Neutrophil (primary cell): ENCODE results near the gene LIMA1.

Experiments
- H3K27ac ChIP-seq: fragments of 200-600 bp; sonication (generic); 2 replicates; pipeline ENCODE4 v1.5.1; 2016; ENCODE audit warnings: mild to moderate bottlenecking, moderate library complexity
- H3K27me3 ChIP-seq: fragments of 200-600 bp; sonication (generic); 2 replicates; pipeline ENCODE4 v1.6.0; 2016; ENCODE audit warnings: mild to moderate bottlenecking
- H3K36me3 ChIP-seq: fragments of 200-600 bp; sonication (generic); 2 replicates; pipeline ENCODE4 v1.5.1; 2017
- H3K4me1 ChIP-seq, 2 experiments: fragments of 200-600 bp in 1 of 2; sonication (generic) in 1 of 2; 1 replicate in 1 of 2; 2 replicates in 1 of 2; pipeline versions ENCODE4 v1.5.1 to v1.6.1; 2013 to 2016; ENCODE audit warnings: low read depth in 1 of 2, low read length in 1 of 2, mild to moderate bottlenecking in 1 of 2, moderate library complexity in 1 of 2; ENCODE audit not compliant: control insufficient read depth in 1 of 2, insufficient read depth in 1 of 2
- H3K4me3 ChIP-seq, 2 experiments: fragments of 200-600 bp in 1 of 2; sonication (generic) in 1 of 2; 1 replicate in 1 of 2; 2 replicates in 1 of 2; pipeline ENCODE4 v1.5.1; 2013 to 2016; ENCODE audit warnings: low read depth in 1 of 2, low read length in 1 of 2, mild to moderate bottlenecking in 1 of 2, moderate library complexity in 1 of 2
- H3K9me3 ChIP-seq: fragments of 200-600 bp; sonication (generic); 2 replicates; pipeline ENCODE4 v1.5.1; 2016
- TF ChIP-seq, protein P1 (sequence below): fragments of 200-600 bp; sonication (generic); IDR thresholded peaks from 2 replicates; pipeline ENCODE4 v1.5.1; 2016; ENCODE audit warnings: antibody characterized with exemption

The LIMA1 gene

DNA sequence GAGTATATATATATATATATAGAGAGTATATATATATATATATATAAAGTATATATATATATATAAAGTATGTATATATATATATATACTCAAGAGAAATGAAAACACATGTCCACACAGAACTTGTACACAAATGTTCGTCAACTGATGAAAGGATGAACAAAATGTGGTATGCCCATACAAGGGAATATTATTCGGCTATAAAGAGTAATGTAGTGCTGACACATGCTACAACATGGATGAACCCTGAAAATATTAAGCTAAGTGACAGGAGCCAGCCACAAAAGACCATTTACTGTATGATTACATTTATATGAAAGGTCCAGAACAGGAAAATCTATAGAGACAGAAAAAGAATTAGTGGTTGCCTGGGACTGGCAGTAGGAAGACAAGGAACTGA, 19.5 kb downstream of the LIMA1 start:
- Histone ChIP-seq H3K27ac (no peak overlapping the region), H3K27me3 (no peaks in the 10 kb centered on the region), H3K4me3 (no peak overlapping the region), H3K36me3 (no peaks in the 10 kb centered on the region), H3K4me1 (peaks cover 5 to 8% of the 10 kb centered on the region in 2 experiments), H3K9me3 (no peaks in the 10 kb centered on the region)
- TF ChIP-seq, protein P1, sequence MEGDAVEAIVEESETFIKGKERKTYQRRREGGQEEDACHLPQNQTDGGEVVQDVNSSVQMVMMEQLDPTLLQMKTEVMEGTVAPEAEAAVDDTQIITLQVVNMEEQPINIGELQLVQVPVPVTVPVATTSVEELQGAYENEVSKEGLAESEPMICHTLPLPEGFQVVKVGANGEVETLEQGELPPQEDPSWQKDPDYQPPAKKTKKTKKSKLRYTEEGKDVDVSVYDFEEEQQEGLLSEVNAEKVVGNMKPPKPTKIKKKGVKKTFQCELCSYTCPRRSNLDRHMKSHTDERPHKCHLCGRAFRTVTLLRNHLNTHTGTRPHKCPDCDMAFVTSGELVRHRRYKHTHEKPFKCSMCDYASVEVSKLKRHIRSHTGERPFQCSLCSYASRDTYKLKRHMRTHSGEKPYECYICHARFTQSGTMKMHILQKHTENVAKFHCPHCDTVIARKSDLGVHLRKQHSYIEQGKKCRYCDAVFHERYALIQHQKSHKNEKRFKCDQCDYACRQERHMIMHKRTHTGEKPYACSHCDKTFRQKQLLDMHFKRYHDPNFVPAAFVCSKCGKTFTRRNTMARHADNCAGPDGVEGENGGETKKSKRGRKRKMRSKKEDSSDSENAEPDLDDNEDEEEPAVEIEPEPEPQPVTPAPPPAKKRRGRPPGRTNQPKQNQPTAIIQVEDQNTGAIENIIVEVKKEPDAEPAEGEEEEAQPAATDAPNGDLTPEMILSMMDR: no peak

- Histone ChIP-seq H3K27me3 (no peaks in the 10 kb centered on the region), H3K27ac (no peak overlapping the region), H3K4me3 (no peak overlapping the region), H3K4me1 (peaks cover 5 to 8% of the 10 kb centered on the region in 2 experiments), H3K9me3 (no peaks in the 10 kb centered on the region), H3K36me3 (no peaks in the 10 kb centered on the region)
- TF ChIP-seq, protein P1: no peak
Observed at GRCh38 chr12:50261654-50262053, 21.7 kb downstream of the LIMA1 start.

GRCh38 chr12:50258167-50258551, 25.2 kb downstream of the LIMA1 start:
- Histone ChIP-seq H3K4me1 (peaks cover 5 to 8% of the 10 kb centered on the region in 2 experiments), H3K4me3 (no peak overlapping the region), H3K27ac (no peak overlapping the region), H3K9me3 (no peaks in the 10 kb centered on the region), H3K36me3 (no peaks in the 10 kb centered on the region), H3K27me3 (no peaks in the 10 kb centered on the region)
- TF ChIP-seq, protein P1: no peak

DNA sequence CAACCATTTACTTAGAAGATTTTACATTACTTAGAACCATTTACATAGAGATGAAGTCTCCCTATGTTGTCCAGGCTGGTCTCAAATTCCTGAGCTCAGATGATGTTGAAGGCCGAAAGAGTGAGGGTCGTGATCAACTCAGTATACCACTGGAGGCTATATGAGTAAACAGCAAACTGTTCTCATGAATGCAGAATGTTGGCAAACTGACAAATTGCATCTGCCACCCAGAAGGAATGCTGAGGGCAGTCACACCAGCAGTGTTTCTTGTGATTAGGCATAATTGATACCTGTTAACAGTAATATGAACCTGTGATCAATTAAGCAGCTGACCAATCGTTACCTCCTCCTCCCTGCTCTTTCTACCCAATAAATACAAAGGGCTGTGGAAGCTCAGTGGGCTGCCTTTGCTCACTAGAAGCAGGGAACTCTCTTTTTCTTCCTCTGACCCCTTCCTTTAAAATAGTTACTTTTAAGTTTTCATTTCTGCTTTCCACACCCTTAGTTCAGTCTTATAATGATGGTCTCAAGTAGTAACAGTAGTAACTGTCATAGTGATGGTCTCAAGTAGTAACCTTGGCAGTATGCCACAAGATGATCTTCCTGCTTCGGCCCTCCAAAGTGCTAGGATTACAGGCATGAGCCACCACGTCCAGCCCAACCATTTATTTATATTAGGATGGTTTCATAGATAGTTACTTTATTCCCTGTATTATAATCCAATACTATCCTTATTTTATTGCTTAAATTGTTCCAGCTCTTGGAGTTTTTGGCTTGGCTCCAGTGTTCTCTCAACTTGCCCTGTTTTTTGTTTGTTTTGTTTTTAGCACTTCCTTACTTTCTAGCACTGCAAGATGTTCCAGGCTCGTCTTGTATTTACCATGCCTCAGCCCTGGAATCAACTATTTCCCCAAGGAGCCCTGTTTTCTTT, 25.8 kb downstream of the LIMA1 start:
- TF ChIP-seq, protein P1: no peak
- H3K9me3 ChIP-seq: no peaks in the 10 kb centered on the region
- no peaks in the 10 kb centered on the region for H3K36me3 ChIP-seq
- no peaks in the 10 kb centered on the region for H3K27me3 ChIP-seq
- H3K27ac ChIP-seq: no peak overlapping the region
- no peak overlapping the region for H3K4me3 ChIP-seq
- peaks cover 5 to 8% of the 10 kb centered on the region in 2 experiments for H3K4me1 ChIP-seq

DNA sequence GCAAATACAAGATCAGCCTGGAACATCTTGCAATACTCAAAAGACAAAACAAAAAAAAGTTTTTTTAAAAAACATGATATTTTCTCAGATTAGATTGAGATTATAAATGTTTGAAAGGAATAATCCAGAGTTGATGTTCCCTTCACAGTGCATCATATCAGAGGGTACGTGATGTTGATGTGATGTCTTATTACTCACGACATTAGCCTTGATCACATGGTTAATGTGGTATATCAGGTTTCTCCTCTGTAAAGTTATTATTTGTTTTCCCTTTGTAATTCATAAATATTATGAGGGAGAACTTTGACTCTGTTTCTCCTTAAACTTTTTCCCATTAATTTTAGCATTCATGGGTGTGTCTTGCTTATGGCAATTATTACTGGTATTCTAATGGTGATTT, 26.6 kb downstream of the LIMA1 start:
- Histone ChIP-seq H3K36me3 (no peaks in the 10 kb centered on the region), H3K4me3 (no peak overlapping the region), H3K4me1 (peaks cover 5 to 8% of the 10 kb centered on the region in 2 experiments), H3K27ac (no peak overlapping the region), H3K9me3 (no peaks in the 10 kb centered on the region), H3K27me3 (no peaks in the 10 kb centered on the region)
- TF ChIP-seq, protein P1: no peak
